ENCODE measurements around the gene VWA1.

The VWA1 gene

GRCh38 chr1:1490633-1491230 lies 55.2 kb downstream of the VWA1 start:
- Histone ChIP-seq H3K27ac (ENCODE audit: low read length) (no peak overlapping the region), H3K36me3 (ENCODE audit: control insufficient read depth in 2 of 2, insufficient read depth in 2 of 2, low read length in 2 of 2) (peaks cover 22 to 34% of the 10 kb centered on the region in 2 donors)

GRCh38 chr1:1491601-1492000 lies 56.1 kb downstream of the VWA1 start:
- Histone ChIP-seq H3K36me3 (ENCODE audit: control insufficient read depth in 2 of 2, insufficient read depth in 2 of 2, low read length in 2 of 2) (peaks cover 22 to 34% of the 10 kb centered on the region in 2 donors), H3K27ac (ENCODE audit: low read length) (no peak overlapping the region), H3K27me3 (ENCODE audit: control insufficient read depth in 1 of 2, insufficient read depth in 2 of 2, low read length in 2 of 2) (no peaks in the 10 kb centered on the region), H3K4me1 (ENCODE audit: control insufficient read depth, insufficient read depth, low read length) (no peaks in the 10 kb centered on the region), H3K9ac (ENCODE audit: low read length in 2 of 2) (no peak overlapping the region), H3K9me3 (ENCODE audit: control insufficient read depth in 2 of 2, low read length in 2 of 2) (no peaks in the 10 kb centered on the region), H3K4me3 (ENCODE audit: low read length in 2 of 2) (no peak overlapping the region)

More at GRCh38 chr1:1490633-1491230, 55.2 kb downstream of the VWA1 start:
- H3K9ac ChIP-seq (ENCODE audit: low read length in 2 of 2) = no peak overlapping the region
- no peaks in the 10 kb centered on the region for H3K4me1 ChIP-seq (ENCODE audit: control insufficient read depth, insufficient read depth, low read length)
- H3K4me3 ChIP-seq (ENCODE audit: low read length in 2 of 2) = no peak overlapping the region
- no peaks in the 10 kb centered on the region for H3K27me3 ChIP-seq (ENCODE audit: control insufficient read depth in 1 of 2, insufficient read depth in 2 of 2, low read length in 2 of 2)
- H3K9me3 ChIP-seq (ENCODE audit: control insufficient read depth in 2 of 2, low read length in 2 of 2) = no peaks in the 10 kb centered on the region

Data from stomach smooth muscle (tissue), 2 donors.